Erythroblast (primary cell): ENCODE measurements around the gene CNTNAP3.
"Not testable (repeated sequence)": the region's sequence is repeated elsewhere in the genome, so short reads cannot be mapped to it uniquely, and the experiment has no call there.

ENCODE experiments used
- DNase-seq, 2 experiments: peaks; one replicate each; lab custom pipeline; 2025; lab: John Stamatoyannopoulos, UW
- POLR2A ChIP-seq: IDR thresholded peaks from 2 replicates; pipeline ENCODE4 v1.6.1; 2011; ENCODE audit warnings: mild to moderate bottlenecking, low read length

The CNTNAP3 gene

DNA sequence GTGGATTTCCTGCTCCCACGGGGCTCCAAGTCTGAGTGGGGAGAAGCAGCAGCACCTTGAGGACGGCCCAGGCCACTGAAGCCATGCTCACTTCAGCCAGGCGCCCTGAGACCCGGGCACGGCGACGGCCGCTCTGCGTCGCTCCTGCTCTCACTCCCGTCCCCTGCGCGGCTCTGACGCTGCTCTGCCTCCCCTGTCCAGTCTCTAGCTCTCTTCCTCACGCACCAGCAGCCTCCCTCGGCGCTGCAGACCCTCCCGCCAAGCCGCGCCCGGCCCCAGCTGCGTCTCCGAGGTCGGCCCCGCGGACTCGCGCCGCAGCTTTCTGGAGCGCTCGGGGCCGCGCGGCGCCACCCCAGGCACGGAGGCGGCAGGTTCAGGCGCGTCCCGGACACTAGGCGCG is at the start of gene CNTNAP3:
TSS of gene CNTNAP3 (minus strand) at position 188 of the 400 bp plus-strand sequence. CDS start at position 85, 103 bp downstream.
- DNase-seq: not testable (repeated sequence)

DNA sequence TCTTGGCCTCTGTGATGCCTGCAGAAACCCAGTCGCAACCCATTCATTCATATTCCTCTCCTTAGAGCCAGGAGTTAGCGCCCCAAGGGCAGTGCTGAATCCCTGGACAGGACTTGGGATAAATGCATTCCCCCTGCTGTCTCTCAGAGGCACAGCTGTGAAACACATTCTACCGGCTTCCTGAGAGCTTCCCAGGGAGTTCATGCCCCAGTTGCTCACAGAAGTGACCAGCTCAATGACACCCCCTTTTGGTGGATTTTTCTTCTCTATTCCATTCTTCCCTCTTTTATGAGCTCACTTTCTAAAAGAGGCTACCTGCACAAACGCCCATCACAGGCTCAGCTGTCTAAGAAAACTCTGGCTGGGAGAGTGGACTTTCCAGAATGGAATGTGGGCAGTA is 8.0 kb downstream of the CNTNAP3 start:
- not testable (repeated sequence) for DNase-seq

DNA sequence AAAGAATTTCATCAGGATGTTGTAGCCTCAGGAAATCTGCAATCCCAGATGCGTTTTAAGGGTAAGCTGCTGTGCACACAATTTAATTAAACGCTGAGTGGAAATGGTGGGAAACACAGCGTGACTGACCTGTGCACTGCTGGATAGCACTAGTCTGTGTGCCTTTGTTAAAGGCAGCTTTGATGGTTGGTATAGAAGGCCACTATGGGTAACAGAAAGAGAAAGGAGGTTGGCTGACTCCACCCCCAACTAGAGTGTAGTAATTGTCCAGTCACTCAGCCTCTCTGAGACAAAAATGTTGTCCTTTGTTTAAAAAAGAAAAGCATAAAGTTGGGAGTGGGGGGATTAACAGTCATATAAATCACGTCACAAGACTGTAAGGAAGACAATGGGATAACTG is 45.5 kb downstream of the CNTNAP3 start:
- DNase-seq: not testable (repeated sequence)

DNA sequence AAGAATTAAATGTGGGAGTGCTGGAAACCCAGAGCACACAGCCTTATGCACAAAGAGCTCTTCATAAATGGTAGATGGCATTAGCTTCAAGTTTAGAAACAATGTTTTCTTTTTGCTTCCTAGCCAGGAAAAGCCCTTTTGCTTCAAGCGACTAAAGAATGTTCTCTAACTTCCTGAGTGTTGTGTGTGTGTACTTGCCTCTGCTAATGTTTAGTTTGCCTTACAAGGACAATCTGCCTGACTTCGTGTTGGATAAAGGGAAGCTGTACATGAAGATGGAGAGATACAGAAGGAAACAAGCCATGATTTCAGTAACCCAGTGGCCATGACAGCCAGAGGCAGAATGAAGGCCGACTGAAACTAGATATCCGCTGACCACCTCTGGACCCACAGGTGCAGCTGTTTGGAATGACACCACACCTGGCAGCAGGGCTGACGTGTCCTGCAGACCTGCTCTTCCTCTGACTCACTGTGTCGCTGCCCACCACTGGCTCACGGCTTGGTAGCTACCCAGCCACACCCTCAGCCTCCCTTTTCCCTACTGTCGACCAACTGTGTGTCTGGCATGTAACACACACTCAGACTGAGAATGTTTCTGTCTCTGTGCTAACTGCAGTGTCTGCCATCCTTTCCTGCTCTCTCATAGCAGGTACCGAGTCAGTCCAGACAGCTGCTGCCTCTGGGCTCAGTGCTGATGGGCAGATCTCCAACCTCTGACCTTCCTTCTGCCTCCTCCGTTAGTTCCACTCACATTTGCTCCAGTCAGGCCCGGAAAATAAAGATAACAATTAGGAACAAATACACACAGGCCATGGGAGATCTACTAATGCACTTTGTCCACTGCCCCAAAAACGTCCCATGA is 55.6 kb downstream of the CNTNAP3 start:
- not testable (repeated sequence) for DNase-seq

DNA sequence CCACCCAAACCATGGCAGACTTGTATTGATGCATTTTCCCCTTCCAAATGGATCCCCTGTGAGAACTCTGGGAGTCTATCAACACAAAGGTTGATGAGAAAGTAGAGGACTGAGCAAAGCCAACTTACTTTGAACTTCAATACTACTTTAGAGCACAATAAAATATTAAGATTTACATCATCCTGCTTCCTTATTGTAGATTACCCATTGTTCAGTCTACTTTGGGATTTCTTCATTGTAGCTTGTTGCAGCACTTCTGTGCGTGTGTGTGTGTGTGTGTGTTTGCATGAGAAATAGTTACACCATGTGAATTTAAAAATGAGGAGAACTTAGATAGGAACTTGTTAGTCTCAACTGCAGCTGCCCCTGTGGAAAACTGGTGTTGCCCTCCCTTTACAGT is 72.0 kb downstream of the CNTNAP3 start:
- DNase-seq: not testable (repeated sequence)

DNA sequence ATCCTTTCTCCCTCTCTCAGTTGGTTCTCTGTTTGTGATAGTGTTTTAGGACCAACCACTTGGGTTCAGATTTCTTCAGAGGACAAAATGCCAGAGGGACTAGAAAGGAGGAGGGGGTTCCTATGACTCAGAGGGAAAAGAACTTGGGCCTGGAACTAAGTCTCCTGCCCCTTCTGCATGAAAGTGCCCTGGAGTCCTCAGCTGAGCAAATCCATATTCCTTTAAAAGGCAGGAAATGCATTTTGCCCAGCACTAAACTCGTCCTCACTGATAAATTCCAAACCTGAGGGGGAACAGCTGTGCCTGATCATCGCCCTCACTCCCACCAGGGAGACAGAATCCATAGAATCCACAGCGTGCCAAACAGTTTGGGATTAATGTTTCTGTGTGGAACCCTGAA is 78.2 kb downstream of the CNTNAP3 start:
- not testable (repeated sequence) for DNase-seq

DNA sequence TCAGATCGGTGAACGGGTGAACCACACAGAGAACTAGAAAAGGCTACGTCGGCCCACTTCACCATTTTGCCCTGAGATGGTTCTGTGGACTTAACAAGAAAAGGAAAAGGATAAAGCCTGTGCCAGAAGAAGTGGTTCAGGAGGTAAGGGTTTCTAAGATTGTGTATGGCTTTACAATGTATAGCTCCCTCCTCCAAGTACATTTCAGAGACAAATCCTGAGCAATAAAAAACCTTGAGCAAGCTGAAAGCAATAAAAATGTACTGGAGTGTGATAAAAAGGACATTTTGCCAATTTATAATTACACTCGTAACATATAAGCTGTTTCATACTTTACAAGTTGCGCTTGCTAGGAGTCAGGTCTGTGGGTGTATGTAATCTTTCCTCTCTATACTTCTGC is 81.3 kb downstream of the CNTNAP3 start:
- DNase-seq: not testable (repeated sequence)

DNA sequence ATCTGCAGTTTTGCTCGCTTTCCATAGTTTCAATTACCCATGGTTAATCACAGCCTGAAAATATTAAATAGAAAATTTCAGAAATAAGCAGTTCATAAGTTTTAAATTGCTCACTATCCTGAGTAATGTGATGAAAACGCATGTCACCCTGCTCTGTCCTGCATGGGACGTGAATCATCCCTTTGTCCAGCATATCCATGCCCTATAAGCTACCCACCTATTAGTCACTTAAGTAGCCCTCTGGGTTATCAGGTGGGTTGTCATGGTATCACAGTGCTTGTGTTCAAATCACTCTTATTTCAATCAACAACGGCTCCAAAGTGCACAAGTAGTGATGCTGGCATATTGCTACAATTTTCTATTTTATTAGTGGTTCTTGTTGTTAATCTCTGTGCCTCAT is 82.1 kb downstream of the CNTNAP3 start:
- not testable (repeated sequence) for DNase-seq

DNA sequence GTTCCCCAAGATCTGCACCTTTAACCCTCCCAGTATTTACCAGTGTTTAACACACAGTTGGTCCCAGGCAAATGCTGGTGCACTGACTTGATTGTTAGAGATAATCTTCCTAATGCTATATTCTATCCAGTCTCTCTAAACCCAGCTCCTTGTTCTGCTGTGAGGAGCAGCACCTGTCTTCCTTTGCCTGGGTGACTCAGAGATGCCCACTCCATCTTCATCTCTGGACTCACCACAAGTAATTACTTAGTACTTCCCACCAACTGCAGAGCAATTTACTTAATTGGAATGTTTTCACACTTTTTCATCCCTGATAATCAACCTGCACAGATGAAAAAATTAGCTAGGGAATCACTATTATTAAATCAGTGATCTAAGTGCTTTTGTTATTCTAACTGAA is 87.6 kb downstream of the CNTNAP3 start:
- not testable (repeated sequence) for DNase-seq

DNA sequence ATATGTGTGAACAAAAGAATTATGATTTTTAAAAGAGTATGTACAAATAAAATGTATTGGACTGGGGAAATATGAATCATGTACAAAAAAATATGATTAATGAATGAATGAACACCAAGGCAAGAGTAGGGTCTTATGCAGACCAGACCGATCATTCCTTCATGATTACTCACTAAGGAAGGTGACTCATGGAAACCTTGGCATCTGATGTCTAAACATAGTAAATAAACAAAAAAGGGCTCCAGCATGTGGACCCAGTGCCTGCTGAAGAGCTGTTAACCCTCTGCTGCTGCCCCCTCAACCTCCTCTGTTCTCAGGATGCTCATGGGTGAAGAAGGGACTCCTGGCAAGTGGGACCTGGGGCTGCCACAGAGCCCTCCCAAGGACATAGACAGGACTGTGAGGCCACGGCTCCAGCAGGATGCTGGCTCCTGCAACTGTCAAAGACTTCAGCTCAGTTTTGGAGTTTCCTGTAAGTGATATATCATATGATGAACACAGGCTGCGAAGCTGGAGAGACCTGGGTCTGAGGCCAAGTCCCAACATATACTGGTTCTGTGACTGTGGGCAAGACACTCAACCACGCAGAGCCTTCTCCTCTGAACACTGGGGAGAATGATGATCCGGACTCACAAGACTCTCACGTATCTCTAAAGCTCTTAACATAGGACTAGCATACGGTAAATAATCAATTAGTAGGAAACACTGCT is 89.8 kb downstream of the CNTNAP3 start:
- not testable (repeated sequence) for DNase-seq

DNA sequence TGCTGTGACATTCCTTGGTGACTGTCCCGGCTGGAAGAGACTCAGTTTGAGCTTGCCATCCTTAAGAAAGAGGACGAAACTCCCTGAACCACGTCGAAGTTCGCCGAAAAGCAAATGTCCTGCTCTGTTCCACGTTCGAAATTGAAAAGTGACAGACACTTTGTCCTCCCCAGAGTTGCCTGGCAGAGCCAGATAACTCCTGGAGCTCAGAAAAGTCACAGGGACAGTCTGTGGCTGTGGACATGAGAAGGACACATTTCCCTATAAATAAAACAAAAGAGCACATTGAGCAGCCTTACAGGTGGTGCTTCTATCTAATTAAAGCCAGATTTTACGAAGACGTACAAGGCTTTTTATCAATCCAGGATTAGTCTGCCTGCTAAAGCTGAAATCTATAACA is 116.6 kb downstream of the CNTNAP3 start:
- not testable (repeated sequence) for DNase-seq

DNA sequence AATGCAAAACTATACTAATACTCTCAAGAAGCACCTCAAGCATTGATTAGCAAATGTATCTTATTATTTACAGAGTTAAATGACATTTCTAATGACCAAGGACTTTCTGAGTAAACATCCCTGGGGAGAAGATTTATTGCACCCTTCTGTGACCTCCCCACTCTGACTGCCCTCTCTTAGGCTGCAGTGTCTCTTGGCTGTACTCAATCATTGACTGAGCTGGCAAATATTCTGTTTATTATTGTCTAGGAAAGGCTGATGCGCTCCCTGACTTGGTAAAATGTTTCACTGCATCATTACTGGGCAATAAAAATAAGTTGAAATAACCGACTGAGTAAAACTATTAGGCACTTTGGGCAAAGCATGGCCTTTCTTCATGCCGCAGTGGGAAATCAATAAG is 130.3 kb downstream of the CNTNAP3 start:
- DNase-seq: not testable (repeated sequence)

DNA sequence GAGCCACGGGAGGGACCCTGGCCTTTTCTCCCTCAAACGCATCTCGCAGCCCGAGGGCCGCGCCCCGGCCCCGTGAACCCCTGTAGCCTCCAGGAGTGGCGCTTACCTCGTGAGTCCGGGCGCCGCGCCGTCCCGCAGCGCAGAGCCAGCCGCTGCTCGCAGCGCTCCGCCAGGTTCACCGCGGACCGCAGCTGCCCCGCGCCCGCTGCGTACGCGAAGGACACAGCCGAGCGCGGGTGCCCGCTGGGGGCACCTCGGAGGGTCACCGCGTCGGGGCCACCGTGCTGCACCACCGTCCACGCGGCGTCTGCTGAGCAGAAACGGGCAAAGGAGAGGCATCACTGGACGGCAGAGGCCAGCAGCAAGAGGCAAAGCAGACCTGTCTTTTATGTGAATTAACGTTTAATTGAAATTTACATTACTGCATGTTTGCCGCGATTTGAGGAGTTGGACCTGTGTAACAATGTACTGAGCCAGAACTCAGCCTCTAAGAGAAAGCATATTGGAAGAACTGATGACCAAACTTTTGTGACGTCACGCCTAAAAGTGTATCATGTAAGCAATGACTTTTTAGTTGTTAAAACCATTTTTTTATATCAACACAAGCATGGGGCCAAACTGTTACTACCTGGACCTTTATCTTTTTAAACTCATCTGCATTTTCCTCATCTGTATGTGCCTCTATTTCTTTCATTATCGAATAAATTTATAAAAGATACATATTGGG is 155.0 kb downstream of the CNTNAP3 start:
- not testable (repeated sequence) for DNase-seq

DNA sequence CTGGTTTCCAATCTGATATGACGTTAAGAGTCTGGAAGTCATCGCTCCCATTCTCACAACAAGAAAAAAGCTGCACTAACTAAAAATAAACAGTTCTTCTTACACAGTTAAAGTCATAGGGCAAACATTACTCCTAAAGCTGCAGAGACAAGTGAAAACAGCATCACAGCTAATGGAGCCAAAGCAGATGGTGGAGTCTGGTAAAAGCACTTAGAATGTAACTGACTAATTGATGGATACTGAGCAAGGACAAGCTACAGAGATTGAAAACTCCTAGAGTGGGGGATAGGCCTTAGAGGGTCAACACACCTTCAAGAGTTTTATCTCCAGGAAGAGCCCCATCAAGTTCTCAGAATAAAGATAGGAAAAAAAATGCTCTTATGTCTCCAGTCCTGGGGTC is 166.6 kb downstream of the CNTNAP3 start:
- not testable (repeated sequence) for DNase-seq

DNA sequence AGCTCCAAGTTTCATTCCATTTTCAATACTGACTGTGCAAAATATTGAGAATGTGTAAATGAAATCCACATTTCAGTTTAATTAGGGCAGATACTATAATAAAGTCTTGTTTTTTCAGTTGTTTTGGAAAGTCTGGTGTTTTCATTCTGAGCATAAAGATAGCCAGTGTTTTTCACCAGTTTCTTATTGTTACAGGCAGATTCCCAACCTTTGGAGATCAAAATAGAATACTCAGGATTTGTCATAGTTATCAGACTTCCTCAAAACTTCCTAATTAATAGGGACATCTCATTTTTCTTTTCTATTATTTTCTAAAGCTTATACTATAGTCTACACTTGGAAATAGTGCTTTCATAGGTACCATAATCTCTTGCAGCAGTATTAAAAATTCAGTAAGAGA is 176.2 kb downstream of the CNTNAP3 start:
- DNase-seq: not testable (repeated sequence)

DNA sequence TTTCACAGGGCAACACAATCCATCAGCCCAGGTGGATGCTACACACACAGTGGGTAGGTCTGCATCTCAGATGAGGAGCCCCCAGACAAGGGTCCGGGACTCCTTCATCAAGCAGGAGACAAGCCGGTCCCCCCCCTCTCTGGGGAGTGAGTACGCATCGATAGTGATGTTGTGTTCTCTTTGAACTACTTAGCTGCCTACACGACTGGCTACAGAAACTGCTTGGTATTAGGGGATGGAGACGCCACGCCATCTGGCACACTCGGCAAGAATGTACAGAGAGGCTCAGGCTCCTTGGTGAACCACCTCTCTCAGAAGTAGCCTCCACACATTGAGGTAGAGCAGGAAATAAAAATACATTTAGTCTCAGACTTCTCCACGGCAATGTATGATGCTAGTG is 179.8 kb downstream of the CNTNAP3 start:
- DNase-seq: no peak
- no peak for TF ChIP-seq POLR2A

DNA sequence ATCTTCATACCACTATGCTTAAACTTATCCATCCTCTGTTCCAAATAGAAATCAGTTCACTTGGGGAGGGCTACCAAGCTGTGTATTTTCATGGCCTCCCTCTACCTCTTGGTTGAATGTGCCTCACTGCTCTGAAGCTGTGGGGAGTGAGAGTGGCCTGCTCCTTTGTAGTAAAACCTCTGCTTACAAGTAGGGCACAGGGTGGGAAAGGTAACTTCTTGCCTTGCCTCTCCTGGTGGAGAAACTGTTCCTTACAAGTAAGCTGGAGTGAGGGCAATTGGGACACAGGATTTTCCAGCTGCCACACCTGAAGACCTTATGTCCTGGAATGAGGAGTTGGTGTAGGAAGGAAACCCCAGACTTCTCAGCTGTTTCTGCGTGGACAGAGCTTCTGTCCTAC is 190.8 kb downstream of the CNTNAP3 start:
- not testable (repeated sequence) for DNase-seq

DNA sequence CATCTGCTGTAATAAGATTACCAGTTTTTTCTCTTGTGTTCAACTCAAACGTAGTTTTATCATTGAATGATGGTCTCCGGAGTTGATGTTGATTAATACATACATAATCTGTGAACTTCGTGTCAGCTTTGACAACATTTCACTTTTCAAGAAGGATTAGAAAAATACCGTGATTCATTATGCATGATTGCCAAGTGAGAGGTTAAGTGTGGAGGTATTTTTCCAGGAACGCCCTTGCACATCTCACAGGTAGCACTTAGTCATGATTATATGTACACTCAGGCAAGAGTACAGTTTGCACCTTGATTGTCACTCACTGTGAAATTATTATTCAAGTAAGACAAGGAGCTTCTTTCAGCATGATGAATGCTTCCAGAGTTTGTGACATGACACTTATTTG is 202.7 kb downstream of the CNTNAP3 start:
- DNase-seq: not testable (repeated sequence)

DNA sequence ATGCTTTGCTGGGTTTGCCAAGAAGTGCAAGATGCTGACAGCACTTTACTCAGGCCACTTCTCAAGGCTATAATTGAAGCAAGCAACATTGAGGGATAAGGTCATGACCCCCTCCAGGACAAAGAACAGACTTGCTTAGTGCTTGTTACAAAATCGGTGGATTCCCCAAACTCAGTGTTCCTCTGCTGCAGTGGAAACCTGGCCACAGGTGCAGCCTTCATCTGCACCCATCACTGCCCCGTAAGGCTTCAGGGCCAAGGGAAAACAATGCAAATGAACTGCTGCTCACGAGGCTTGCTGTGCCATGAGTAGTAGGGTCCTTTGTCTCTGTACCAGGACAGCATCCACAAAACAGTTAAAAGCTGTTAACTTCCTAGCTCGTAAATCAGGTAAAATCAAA is 205.4 kb downstream of the CNTNAP3 start:
- not testable (repeated sequence) for DNase-seq

DNA sequence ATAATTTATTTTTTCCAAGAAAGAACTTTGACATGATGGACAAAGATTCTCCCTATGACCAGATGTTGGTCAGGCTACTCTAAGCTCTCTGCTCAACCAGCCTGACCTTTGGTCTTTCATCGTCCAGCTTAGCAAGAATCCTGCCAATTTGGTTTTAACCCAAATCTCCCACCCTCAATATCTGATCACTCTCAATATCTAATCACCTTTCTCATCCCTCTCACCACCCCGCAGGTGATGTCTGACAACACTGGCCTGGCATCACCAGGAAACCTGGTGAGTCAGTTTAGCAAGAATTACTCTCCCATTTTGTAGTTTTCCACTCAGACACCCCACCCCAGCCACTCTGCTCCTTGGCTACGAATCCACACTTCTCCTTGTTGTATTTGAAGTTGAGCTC is 207.9 kb downstream of the CNTNAP3 start:
- DNase-seq: not testable (repeated sequence)

DNA sequence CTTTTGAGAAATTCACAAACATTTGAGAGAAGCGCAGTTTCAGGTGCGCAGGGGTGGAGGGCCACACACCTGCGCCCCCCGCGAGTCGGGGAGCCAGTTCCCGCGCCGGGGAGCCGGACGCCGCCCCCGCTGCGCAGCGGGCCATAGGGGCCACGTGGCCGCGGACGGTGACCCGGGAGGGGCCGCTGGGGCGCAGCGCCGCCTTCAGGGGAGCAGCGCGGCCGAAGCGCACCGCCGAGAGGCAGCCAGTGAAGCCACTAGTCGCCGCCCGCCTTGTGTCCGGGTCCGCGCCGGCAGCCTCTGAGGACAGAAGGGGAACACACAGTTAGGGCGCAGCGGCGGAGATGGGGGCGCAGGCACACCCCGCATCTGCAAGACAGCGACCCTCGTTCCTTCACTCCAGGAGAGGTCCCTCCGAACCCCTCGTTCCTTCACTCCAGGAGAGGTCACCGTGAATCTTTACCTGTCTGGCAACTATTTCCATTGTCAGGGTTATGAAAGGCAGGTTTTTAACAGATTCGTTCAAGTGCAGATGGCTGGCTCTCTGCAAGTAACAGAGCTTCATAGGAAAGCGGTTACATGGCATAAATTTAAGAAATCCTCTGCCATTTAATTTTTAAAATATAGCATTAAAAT is 209.2 kb downstream of the CNTNAP3 start:
- DNase-seq: not testable (repeated sequence)

DNA sequence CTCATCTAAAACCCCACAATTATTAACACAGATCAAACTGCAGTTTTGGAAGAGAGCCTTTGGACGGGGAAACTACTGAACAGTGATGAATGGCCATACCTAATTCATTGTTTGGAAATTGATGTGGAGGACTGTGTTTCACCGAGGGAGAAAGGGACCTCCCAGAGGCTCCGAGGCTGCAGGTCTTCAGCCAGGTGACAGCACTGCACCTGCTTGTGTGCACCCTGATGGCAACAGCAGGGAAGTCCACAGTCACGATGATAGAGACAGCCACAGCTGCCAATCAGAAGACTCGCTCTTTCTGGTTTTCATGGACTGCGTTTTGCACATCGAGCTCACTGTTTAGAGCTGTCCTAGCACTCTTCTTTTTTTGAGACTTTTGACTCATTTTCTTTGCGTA is 214.4 kb downstream of the CNTNAP3 start:
- DNase-seq: not testable (repeated sequence)
